Measurements from ENCODE around the gene HIGD1B.

GRCh38 chr17:44798356-44798755, 49.3 kb upstream of the HIGD1B start:
- TF ChIP-seq CTCF (IDR thresholded peaks at IDR 0.05; ENCODE audit: low read depth, low read length) (no peak), EZH2phosphoT487 (IDR thresholded peaks at IDR 0.05; ENCODE audit: low read depth) (no peak)
